ACC112 (cell line): ENCODE data around the gene RERG.
A peak's percentile ranks its signal among the peaks of the same experiment; 100 is the strongest.

Experiments
- H2AFZ ChIP-seq: fragments of 200-600 bp; sonication (generic); one replicate; pipeline ENCODE4 v1.6.0; 2017; ENCODE audit warnings: antibody characterized with exemption, low read length; ENCODE audit not compliant: unreplicated experiment
- H3K27ac ChIP-seq: fragments of 200-600 bp; sonication (generic); 2 replicates; pipeline ENCODE4 v1.5.1; 2014; ENCODE audit warnings: low read depth, mild to moderate bottlenecking, antibody characterized with exemption, low read length, moderate library complexity
- H3K27me3 ChIP-seq: fragments of 200-600 bp; sonication (generic); 2 replicates; pipeline ENCODE4 v1.6.1; 2014; ENCODE audit warnings: mild to moderate bottlenecking, antibody characterized with exemption, low read length, moderate library complexity, mixed read lengths; ENCODE audit not compliant: insufficient read depth
- H3K36me3 ChIP-seq: fragments of 200-600 bp; sonication (generic); 2 replicates; pipeline ENCODE4 v1.6.1; 2016; ENCODE audit warnings: mild to moderate bottlenecking, antibody characterized with exemption, low read length, moderate library complexity, mixed read lengths; ENCODE audit not compliant: insufficient read depth
- H3K4me1 ChIP-seq: fragments of 200-600 bp; sonication (generic); one replicate; pipeline ENCODE4 v1.6.1; 2016; ENCODE audit warnings: low read length, mixed read lengths; ENCODE audit not compliant: insufficient read depth, unreplicated experiment, control insufficient read depth
- H3K4me3 ChIP-seq: fragments of 200-600 bp; sonication (generic); 2 replicates; pipeline ENCODE4 v1.5.1; 2014; ENCODE audit warnings: mild to moderate bottlenecking, low read depth, low read length
- H3K79me2 ChIP-seq: fragments of 200-600 bp; sonication (generic); one replicate; pipeline ENCODE4 v1.6.0; 2016; ENCODE audit warnings: low read length; ENCODE audit not compliant: control insufficient read depth, unreplicated experiment, insufficient read depth

Gene RERG

GRCh38 chr12:15205341-15206010, 15.7 kb downstream of the RERG start:
- Histone ChIP-seq H3K27ac (no peak overlapping the region), H2AFZ (no peak overlapping the region), H3K79me2 (no peaks in the 10 kb centered on the region), H3K27me3 (no peaks in the 10 kb centered on the region), H3K4me3 (no peak overlapping the region), H3K36me3 (no peaks in the 10 kb centered on the region), H3K4me1 (peaks cover 38% of the 10 kb centered on the region)

GRCh38 chr12:15201456-15201855, 19.8 kb downstream of the RERG start:
- H3K36me3 ChIP-seq, result no peaks in the 10 kb centered on the region
- no peaks in the 10 kb centered on the region for H3K79me2 ChIP-seq
- H3K4me1 ChIP-seq, result peaks cover 15% of the 10 kb centered on the region
- H3K4me3 ChIP-seq, result no peak overlapping the region
- H2AFZ ChIP-seq, result no peak overlapping the region
- H3K27ac ChIP-seq, result peak overlapping the region; percentile 63
- H3K27me3 ChIP-seq, result no peaks in the 10 kb centered on the region

- no peak overlapping the region for H3K4me3 ChIP-seq
- H3K27me3 ChIP-seq, result no peaks in the 10 kb centered on the region
- H3K4me1 ChIP-seq, result peaks cover 15% of the 10 kb centered on the region
- peak overlapping the region; percentile 18 for H2AFZ ChIP-seq
- H3K79me2 ChIP-seq, result no peaks in the 10 kb centered on the region
- H3K27ac ChIP-seq, result peak overlapping the region; percentile 63
- no peaks in the 10 kb centered on the region for H3K36me3 ChIP-seq
Measured at GRCh38 chr12:15201056-15201455, 20.2 kb downstream of the RERG start.

GRCh38 chr12:15200641-15201040, 20.6 kb downstream of the RERG start:
- Histone ChIP-seq H3K36me3 (no peaks in the 10 kb centered on the region), H2AFZ (no peak overlapping the region), H3K79me2 (no peaks in the 10 kb centered on the region), H3K4me1 (peaks cover 15% of the 10 kb centered on the region), H3K27ac (peak overlapping the region; percentile 63), H3K27me3 (no peaks in the 10 kb centered on the region), H3K4me3 (no peak overlapping the region)

- Histone ChIP-seq H3K4me1 (peaks cover 15% of the 10 kb centered on the region), H3K27ac (peak overlapping the region; percentile 63), H3K36me3 (no peaks in the 10 kb centered on the region), H3K4me3 (no peak overlapping the region), H2AFZ (no peak overlapping the region), H3K27me3 (no peaks in the 10 kb centered on the region), H3K79me2 (no peaks in the 10 kb centered on the region)
Measured at GRCh38 chr12:15199930-15200329, 21.3 kb downstream of the RERG start.

- Histone ChIP-seq H3K27me3 (no peaks in the 10 kb centered on the region), H3K79me2 (no peaks in the 10 kb centered on the region), H3K4me3 (no peak overlapping the region), H3K4me1 (peaks cover 41% of the 10 kb centered on the region), H3K27ac (no peak overlapping the region), H2AFZ (no peak overlapping the region), H3K36me3 (no peaks in the 10 kb centered on the region)
Measured at GRCh38 chr12:15196678-15197505, 24.3 kb downstream of the RERG start.

GRCh38 chr12:15196221-15196620, 25.0 kb downstream of the RERG start:
- Histone ChIP-seq H3K4me3 (no peak overlapping the region), H3K27ac (no peak overlapping the region), H3K36me3 (no peaks in the 10 kb centered on the region), H3K79me2 (no peaks in the 10 kb centered on the region), H3K27me3 (no peaks in the 10 kb centered on the region), H3K4me1 (peaks cover 40% of the 10 kb centered on the region), H2AFZ (no peak overlapping the region)

- Histone ChIP-seq H2AFZ (no peak overlapping the region), H3K36me3 (no peaks in the 10 kb centered on the region), H3K27ac (no peak overlapping the region), H3K4me1 (peaks cover 26% of the 10 kb centered on the region), H3K27me3 (no peaks in the 10 kb centered on the region), H3K4me3 (no peak overlapping the region), H3K79me2 (no peaks in the 10 kb centered on the region)
Measured at GRCh38 chr12:15194456-15195368, 26.5 kb downstream of the RERG start.

- Histone ChIP-seq H3K4me1 (peaks cover 26% of the 10 kb centered on the region), H2AFZ (no peak overlapping the region), H3K27ac (peak overlapping the region; percentile 69), H3K36me3 (no peaks in the 10 kb centered on the region), H3K4me3 (peak overlapping the region; percentile 19; the same call in 1 of the 2 replicates), H3K27me3 (no peaks in the 10 kb centered on the region), H3K79me2 (no peaks in the 10 kb centered on the region)
Measured at GRCh38 chr12:15193946-15194345, 27.3 kb downstream of the RERG start.

GRCh38 chr12:15192720-15193119, 28.5 kb downstream of the RERG start:
- Histone ChIP-seq H3K27ac (peak overlapping the region; percentile 69), H3K4me3 (no peak overlapping the region), H2AFZ (peak overlapping the region; percentile 36), H3K79me2 (no peaks in the 10 kb centered on the region), H3K27me3 (no peaks in the 10 kb centered on the region), H3K36me3 (no peaks in the 10 kb centered on the region), H3K4me1 (peaks cover 26% of the 10 kb centered on the region)
